Spleen (tissue), 11 donors: Measurements from ENCODE around the gene PLEKHH1. TPM values are rescaled to one million over a fixed set of nuclear protein-coding genes. Genes with fewer than 3 reads are reported as not detected.

ENCODE experiments used
- DNase-seq: peaks from one replicate; pipeline ENCODE4 v3.0.0-alpha.2; 2020
- H3K27ac ChIP-seq, 8 donors: fragments of 200-600 bp; sonication (generic) in 7 of 8; 1 replicate in 4 of 8; 2 replicates in 4 of 8; pipeline versions ENCODE4 v1.5.0 to v1.8.0; 2016 to 2021; ENCODE audit warnings: inconsistent platforms in 4 of 8, mild to moderate bottlenecking in 4 of 8, moderate library complexity in 1 of 8
- H3K27me3 ChIP-seq, 7 donors: fragments of 200-600 bp; sonication (generic) in 6 of 7; replicated peaks in 1 of 7; 1 replicate in 4 of 7; 2 replicates in 3 of 7; pipeline versions ENCODE4 v1.5.0 to v1.8.0; 2016 to 2021; ENCODE audit warnings: inconsistent platforms in 3 of 7, mild to moderate bottlenecking in 1 of 7
- H3K36me3 ChIP-seq, 6 donors: fragments of 200-600 bp; sonication (generic) in 5 of 6; 1 replicate in 4 of 6; 2 replicates in 2 of 6; pipeline versions ENCODE4 v1.5.0 to v1.8.0; 2016 to 2021; ENCODE audit warnings: inconsistent platforms in 2 of 6
- H3K4me1 ChIP-seq, 6 donors: fragments of 200-600 bp; sonication (generic) in 5 of 6; 1 replicate in 3 of 6; 2 replicates in 3 of 6; pipeline versions ENCODE4 v1.5.0 to v1.8.0; 2016 to 2021; ENCODE audit warnings: inconsistent platforms in 3 of 6
- H3K4me3 ChIP-seq, 8 donors: fragments of 200-600 bp; sonication (generic) in 7 of 8; 1 replicate in 4 of 8; 2 replicates in 4 of 8; pipeline versions ENCODE4 v1.5.0 to v1.8.0; 2016 to 2021; ENCODE audit warnings: inconsistent platforms in 4 of 8, mild to moderate bottlenecking in 4 of 8, moderate library complexity in 2 of 8
- H3K9me3 ChIP-seq, 8 donors: fragments of 200-600 bp; sonication (generic) in 7 of 8; 1 replicate in 4 of 8; 2 replicates in 4 of 8; pipeline versions ENCODE4 v1.5.0 to v1.8.0; 2016 to 2021; ENCODE audit warnings: inconsistent platforms in 4 of 8
- CTCF ChIP-seq, 11 experiments: fragments of 200-600 bp in 7 of 11; fragments of 450-650 bp in 4 of 11; sonication (generic) in 4 of 11; IDR thresholded peaks in 8 of 11; conservative IDR thresholded peaks in 3 of 11; 1 replicate in 7 of 11; 2 replicates in 4 of 11; pipeline versions ENCODE4 v1.4.0 to v1.8.0; 2016 to 2021; ENCODE audit warnings: antibody characterized with exemption in 11 of 11, inconsistent platforms in 4 of 11, mild to moderate bottlenecking in 1 of 11
- POLR2A ChIP-seq, 3 donors: fragments of 450-650 bp; IDR thresholded peaks; one replicate each; pipeline ENCODE4 v1.5.1; 2017; ENCODE audit warnings: antibody characterized with exemption in 3 of 3, mild to moderate bottlenecking in 1 of 3
- POLR2AphosphoS5 ChIP-seq, 3 donors: sonication (generic); formaldehyde crosslinking; IDR thresholded peaks; one replicate each; pipeline ENCODE4 v1.5.1; 2017; ENCODE audit warnings: antibody characterized with exemption in 3 of 3
- WGBS, 5 donors: extraction: QIAGEN DNeasy Blood & Tissue Kit in 3 of 5; methylation state at CpG; one replicate each; pipeline versions ENCODE4 v1.1.5 to v1.1.7; 2013 to 2018; 5-methylcytosine and 5-hydroxymethylcytosine counted together
- intact Hi-C: fragments of 100-400 bp; cut with DNase I; formaldehyde crosslinking; loops from one replicate; pipeline ENCODE4 v1.15.0; 2023; ENCODE audit warnings: low total_unique reads
- polyA plus RNA-seq, 3 donors: library from polyadenylated mRNA; stranded (reverse); fragments of 200-250 nt; gene quantifications; one replicate each; pipeline ENCODE4 v1.2.1, GENCODE V29; 2013
- total RNA-seq, 7 donors: library from RNA; depleted of rRNA in 3 of 7; stranded (reverse); fragments of >200 nt in 3 of 7; fragmentation: NEBNext Ultra II Directional in 4 of 7; extraction: Animal tissue kit (Norgen Biotek cat#: 25700) in 4 of 7; gene quantifications; one replicate each; pipeline versions ENCODE4 v1.1.0 to v1.2.1, GENCODE V29; 2016 to 2021
- donor health status: healthy with polysubstance abuse.
- donor health status: DM: no; HTN: no; CAD: no; lungs with moderate emphysema.
- donor health status: DM: no; HTN: no; CAD: no.
- donor health status: Bipolar disorder and iron deficiency.
- donor health status: healthy.
- donor health status: DM: no; HTN: no; CAD: no.
- donor health status: DM: yes; HTN: yes; CAD: no.

Gene PLEKHH1
- total and polyA plus RNA-seq, 10 donors = 0.56 to 7.1 (median 4.1) TPM

- no peak for DNase-seq
- intact Hi-C loops = no loop called here
- WGBS, 5 donors = 47 to 70% (median 65%) methylated on average over 12 of the region's 12 CpGs
- Histone ChIP-seq H3K4me3 (no peak overlapping the region), H3K9me3 (no peaks in the 10 kb centered on the region), H3K27ac (peak overlapping the region in 1 of 8 donors; percentile 93), H3K4me1 (peaks cover 8 to 52% (median 44%) of the 10 kb centered on the region in 6 donors), H3K27me3 (peaks cover 0 to 4% (median 0%) of the 10 kb centered on the region in 7 donors), H3K36me3 (no peaks in the 10 kb centered on the region)
- no peak for TF ChIP-seq POLR2A (IDR thresholded peaks at IDR 0.05)
- no peak for TF ChIP-seq CTCF (IDR thresholded peaks at IDR 0.05 in 8 of 11, conservative IDR thresholded peaks at IDR 0.05 in 3 of 11)
- TF ChIP-seq POLR2AphosphoS5 (IDR thresholded peaks at IDR 0.05) = no peak
Measured at GRCh38 chr14:67517083-67517482, 16.0 kb upstream of the PLEKHH1 start.

GRCh38 chr14:67519406-67519805 is 13.7 kb upstream of the PLEKHH1 start:
- Histone ChIP-seq H3K27me3 (peaks cover 0 to 19% (median 0%) of the 10 kb centered on the region in 7 donors), H3K9me3 (no peaks in the 10 kb centered on the region), H3K4me1 (peaks cover 5 to 29% (median 22%) of the 10 kb centered on the region in 6 donors), H3K36me3 (no peaks in the 10 kb centered on the region), H3K27ac (no peak overlapping the region), H3K4me3 (no peak overlapping the region)
- intact Hi-C loops = no loop called here
- no peak for DNase-seq
- no peak for TF ChIP-seq POLR2A (IDR thresholded peaks at IDR 0.05)
- no peak for TF ChIP-seq POLR2AphosphoS5 (IDR thresholded peaks at IDR 0.05)
- no peak for TF ChIP-seq CTCF (IDR thresholded peaks at IDR 0.05 in 8 of 11, conservative IDR thresholded peaks at IDR 0.05 in 3 of 11)
- WGBS, 5 donors = 81 to 93% (median 85%) methylated on average over 5 of the region's 5 CpGs

GRCh38 chr14:67520482-67520881 is 12.6 kb upstream of the PLEKHH1 start:
- peaks cover 5 to 29% (median 17%) of the 10 kb centered on the region in 6 donors for H3K4me1 ChIP-seq
- intact Hi-C loops = no loop called here
- no peak overlapping the region for H3K27ac ChIP-seq
- TF ChIP-seq POLR2A (IDR thresholded peaks at IDR 0.05) (no peak), POLR2AphosphoS5 (IDR thresholded peaks at IDR 0.05) (no peak), CTCF (IDR thresholded peaks at IDR 0.05 in 8 of 11, conservative IDR thresholded peaks at IDR 0.05 in 3 of 11) (no peak)
- H3K36me3 ChIP-seq = no peaks in the 10 kb centered on the region
- H3K4me3 ChIP-seq = no peak overlapping the region
- H3K9me3 ChIP-seq = no peaks in the 10 kb centered on the region
- no peak for DNase-seq
- H3K27me3 ChIP-seq = peaks cover 0 to 29% (median 0%) of the 10 kb centered on the region in 7 donors
- WGBS, 5 donors = 82 to 98% (median 92%) methylated on average over 1 of the region's 1 CpG

- no peak for DNase-seq
- peaks cover 0 to 36% (median 0%) of the 10 kb centered on the region in 7 donors for H3K27me3 ChIP-seq
- no peak overlapping the region for H3K27ac ChIP-seq
- peaks cover 0 to 18% (median 0%) of the 10 kb centered on the region in 6 donors for H3K4me1 ChIP-seq
- intact Hi-C loops = no loop called here
- H3K4me3 ChIP-seq = no peak overlapping the region
- H3K36me3 ChIP-seq = no peaks in the 10 kb centered on the region
- H3K9me3 ChIP-seq = no peaks in the 10 kb centered on the region
- 59 to 83% (median 78%) methylated on average over 2 of the region's 2 CpGs for WGBS, 5 donors
- no peak for TF ChIP-seq CTCF (IDR thresholded peaks at IDR 0.05 in 8 of 11, conservative IDR thresholded peaks at IDR 0.05 in 3 of 11)
- no peak for TF ChIP-seq POLR2AphosphoS5 (IDR thresholded peaks at IDR 0.05)
- TF ChIP-seq POLR2A (IDR thresholded peaks at IDR 0.05) = no peak
Measured at GRCh38 chr14:67522270-67522669, 10.8 kb upstream of the PLEKHH1 start.
